CD8-positive, alpha-beta memory T cell (primary cell): ENCODE results near the gene ADGRG1. TPM values are rescaled to one million over a fixed set of nuclear protein-coding genes. Genes with fewer than 3 reads are reported as not detected.

ENCODE experiments used
- CTCF ChIA-PET: fragments of 350-600 bp; sonication (Branson Sonifier 250); formaldehyde crosslinking; loops from one replicate; lab custom pipeline; 2021; ENCODE audit warnings: antibody characterized with exemption; lab: Charles Lee
- POLR2A ChIA-PET: fragments of 350-600 bp; sonication (Branson Sonifier 250); formaldehyde crosslinking; loops from one replicate; lab custom pipeline; 2021; ENCODE audit warnings: antibody characterized with exemption; lab: Charles Lee
- DNase-seq, 5 donors: peaks; one replicate each; pipeline versions ENCODE4 v3.0.0 to v3.0.0-alpha.2; 2020 to 2022; ENCODE audit warnings: mixed read lengths in 1 of 5
- H3K27ac ChIP-seq: one replicate; pipeline ENCODE4 v1.7.0; 2013; ENCODE audit warnings: low read depth, mild to moderate bottlenecking, low read length, moderate library complexity
- H3K27me3 ChIP-seq: 2 replicates; pipeline ENCODE4 v1.7.0; 2013; ENCODE audit warnings: low read length, mild to moderate bottlenecking; ENCODE audit not compliant: insufficient read depth, poor library complexity, severe bottlenecking
- H3K36me3 ChIP-seq: 2 replicates; pipeline ENCODE4 v1.7.0; 2013; ENCODE audit warnings: mild to moderate bottlenecking, low read length, moderate library complexity; ENCODE audit not compliant: insufficient read depth
- H3K4me1 ChIP-seq: 2 replicates; pipeline ENCODE4 v1.7.0; 2013; ENCODE audit warnings: mild to moderate bottlenecking, low read length, moderate library complexity; ENCODE audit not compliant: insufficient read depth
- H3K4me3 ChIP-seq: 2 replicates; pipeline ENCODE4 v1.7.0; 2013; ENCODE audit warnings: mild to moderate bottlenecking, low read length
- H3K9me3 ChIP-seq: 2 replicates; pipeline ENCODE4 v1.7.0; 2013; ENCODE audit warnings: mild to moderate bottlenecking, low read length
- H3K27ac Mint-ChIP-seq, 8 donors: one replicate each; pipeline ENCODE4 v1.8.0; 2020 to 2021; ENCODE audit warnings: mixed read lengths in 8 of 8, mild to moderate bottlenecking in 6 of 8, inconsistent platforms in 3 of 8, moderate library complexity in 3 of 8
- H3K27me3 Mint-ChIP-seq, 2 donors: one replicate each; pipeline ENCODE4 v1.8.0; 2020 to 2021; ENCODE audit warnings: mixed read lengths in 2 of 2, mild to moderate bottlenecking in 1 of 2, moderate library complexity in 1 of 2
- H3K36me3 Mint-ChIP-seq, 3 donors: one replicate each; pipeline ENCODE4 v1.8.0; 2020 to 2021; ENCODE audit warnings: mixed read lengths in 3 of 3, inconsistent platforms in 1 of 3, mild to moderate bottlenecking in 1 of 3
- H3K4me1 Mint-ChIP-seq, 3 donors: one replicate each; pipeline ENCODE4 v1.8.0; 2020 to 2021; ENCODE audit warnings: mixed read lengths in 3 of 3, inconsistent platforms in 1 of 3, mild to moderate bottlenecking in 1 of 3
- H3K4me3 Mint-ChIP-seq, 7 donors: one replicate each; pipeline ENCODE4 v1.8.0; 2020 to 2021; ENCODE audit warnings: mixed read lengths in 7 of 7, mild to moderate bottlenecking in 6 of 7, moderate library complexity in 4 of 7, inconsistent platforms in 2 of 7
- H3K9me3 Mint-ChIP-seq, 5 donors: one replicate each; pipeline ENCODE4 v1.8.0; 2020 to 2022; ENCODE audit warnings: mixed read lengths in 5 of 5, mild to moderate bottlenecking in 3 of 5, moderate library complexity in 2 of 5, inconsistent platforms in 1 of 5
- polyA plus RNA-seq: library from polyadenylated mRNA; unstranded; fragments of 300-500 nt; fragmentation: Illumina TruSeq; gene quantifications from one replicate; pipeline ENCODE4 v1.2.3, GENCODE V29; 2021
- total RNA-seq, 2 experiments: library from RNA; stranded (reverse); gene quantifications; one replicate each; pipeline ENCODE4 v1.2.3, GENCODE V29; 2021

ADGRG1 gene
- total and polyA plus RNA-seq, 3 experiments from 2014 or later, result 25.8 to 51.9 (median 29.8) TPM

GRCh38 chr16:57694725-57695679 lies 66.6 kb downstream of the ADGRG1 start, which contains the start of gene DRC7:
Gene DRC7 (plus strand): TSS chr16:57694806. CDS start chr16:57697950, 3,144 bp downstream.
- ChIA-PET CTCF (no interaction called here), POLR2A (no interaction called here)
- no peaks in the 10 kb centered on the region for H3K9me3 Mint-ChIP-seq
- no peak within 1 kb of the TSS for H3K4me3 ChIP-seq
- H3K4me3 Mint-ChIP-seq, result no peak within 1 kb of the TSS
- H3K27ac Mint-ChIP-seq, result peak within 1 kb of the TSS in 4 of 8 donors; percentile 26 to 74 (median 64)
- H3K27me3 Mint-ChIP-seq, result peaks cover 2 to 10% of the 10 kb centered on the region in 2 donors
- H3K36me3 ChIP-seq, result no peaks in the 10 kb centered on the region
- peaks cover 0 to 1% (median 0%) of the 10 kb centered on the region in 3 donors for H3K36me3 Mint-ChIP-seq
- H3K27ac ChIP-seq, result peak within 1 kb of the TSS; percentile 65
- no peaks in the 10 kb centered on the region for H3K27me3 ChIP-seq
- H3K9me3 ChIP-seq, result no peaks in the 10 kb centered on the region
- H3K4me1 ChIP-seq, result peaks cover 4% of the 10 kb centered on the region
- DNase-seq, result no peak
- peaks cover 5 to 8% (median 6%) of the 10 kb centered on the region in 3 donors for H3K4me1 Mint-ChIP-seq

DNA sequence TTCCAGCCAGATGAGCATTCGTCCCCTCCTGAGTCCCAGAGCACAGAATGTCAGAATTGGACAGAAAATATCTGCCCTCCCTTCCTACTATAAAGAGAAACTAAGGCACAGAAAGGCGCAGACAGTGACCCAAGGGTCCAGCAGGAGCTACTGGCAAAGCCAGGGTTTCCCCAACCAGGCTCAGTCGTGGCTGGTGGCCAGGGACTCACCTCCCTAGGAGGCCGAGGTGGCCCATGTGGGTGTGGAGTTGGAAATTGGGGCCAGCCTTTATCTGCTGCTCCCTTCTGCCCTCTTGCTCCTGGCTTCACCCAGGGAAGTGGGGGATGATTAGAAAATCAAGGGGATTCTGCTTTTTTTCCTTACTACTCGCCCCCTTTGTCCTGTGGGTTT lies 67.2 kb downstream of the ADGRG1 start:
- H3K27me3 ChIP-seq, result no peaks in the 10 kb centered on the region
- H3K27ac ChIP-seq, result peak overlapping the region; percentile 65
- no peak for DNase-seq
- Mint-ChIP-seq H3K27me3 (peaks cover 2 to 10% of the 10 kb centered on the region in 2 donors), H3K4me3 (no peak overlapping the region), H3K27ac (peak overlapping the region in 2 of 8 donors; percentile 73 to 74), H3K9me3 (no peaks in the 10 kb centered on the region), H3K36me3 (peaks cover 0 to 1% (median 0%) of the 10 kb centered on the region in 3 donors), H3K4me1 (peaks cover 2 to 5% (median 3%) of the 10 kb centered on the region in 3 donors)
- POLR2A ChIA-PET, result no interaction called here
- no peaks in the 10 kb centered on the region for H3K36me3 ChIP-seq
- CTCF ChIA-PET, result no interaction called here
- H3K4me3 ChIP-seq, result no peak overlapping the region
- no peaks in the 10 kb centered on the region for H3K4me1 ChIP-seq
- no peaks in the 10 kb centered on the region for H3K9me3 ChIP-seq

DNA sequence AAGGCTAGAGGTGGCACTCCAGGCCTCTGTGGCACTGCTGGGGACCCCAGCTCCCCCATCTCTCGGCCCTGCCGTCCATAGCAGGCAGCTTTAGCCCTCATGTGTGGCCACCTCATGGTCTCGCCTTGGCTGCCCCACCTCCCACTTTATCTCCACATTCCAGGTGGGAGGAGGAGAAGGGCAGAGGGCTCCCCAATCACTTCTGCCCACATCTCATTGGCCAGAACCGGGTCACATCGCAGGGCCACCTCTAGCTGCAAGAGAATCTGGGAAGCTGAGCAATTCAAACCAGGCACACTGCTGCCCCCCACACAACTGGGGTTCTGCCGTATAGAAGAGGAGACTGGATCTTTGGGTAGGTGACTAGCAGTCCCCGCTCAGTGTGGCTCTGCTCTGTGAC lies 67.8 kb downstream of the ADGRG1 start:
- ChIA-PET POLR2A (no interaction called here), CTCF (no interaction called here)
- Mint-ChIP-seq H3K36me3 (peaks cover 0 to 1% (median 0%) of the 10 kb centered on the region in 3 donors), H3K27ac (peak overlapping the region in 1 of 8 donors; percentile 54), H3K4me3 (no peak overlapping the region), H3K4me1 (peaks cover 2 to 5% (median 3%) of the 10 kb centered on the region in 3 donors), H3K9me3 (no peaks in the 10 kb centered on the region), H3K27me3 (peaks cover 2 to 10% of the 10 kb centered on the region in 2 donors)
- DNase-seq, result no peak
- Histone ChIP-seq H3K4me3 (no peak overlapping the region), H3K27ac (no peak overlapping the region), H3K27me3 (no peaks in the 10 kb centered on the region), H3K9me3 (no peaks in the 10 kb centered on the region), H3K4me1 (no peaks in the 10 kb centered on the region), H3K36me3 (no peaks in the 10 kb centered on the region)

DNA sequence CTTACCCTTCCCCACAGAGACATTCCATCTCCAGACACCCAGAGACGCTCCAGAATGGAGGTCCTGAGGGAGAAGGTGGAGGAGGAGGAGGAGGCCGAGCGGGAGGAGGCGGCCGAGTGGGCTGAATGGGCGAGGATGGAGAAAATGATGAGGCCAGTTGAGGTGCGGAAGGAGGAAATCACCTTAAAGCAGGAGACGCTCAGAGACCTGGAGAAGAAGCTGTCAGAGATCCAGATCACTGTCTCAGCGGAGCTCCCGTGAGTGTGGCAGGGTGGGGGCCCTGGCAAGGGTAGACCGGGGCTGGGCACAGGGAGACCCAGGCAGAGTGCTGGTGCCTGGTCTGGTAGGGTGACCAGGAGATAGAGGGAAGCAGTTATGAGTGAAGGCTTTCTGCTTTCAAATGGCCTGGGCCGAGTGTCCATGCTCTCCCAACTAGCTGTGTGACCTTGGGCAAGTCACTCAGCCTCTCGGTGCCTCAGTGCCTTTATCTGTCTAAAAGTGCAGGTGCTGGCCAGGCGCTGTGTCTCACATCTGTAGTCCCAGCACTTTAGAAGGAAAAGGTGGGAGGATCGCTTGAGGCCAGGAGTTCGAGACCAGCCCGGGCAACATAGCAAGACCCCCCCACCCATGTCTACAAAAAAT lies 69.6 kb downstream of the ADGRG1 start:
- Mint-ChIP-seq H3K9me3 (no peaks in the 10 kb centered on the region), H3K4me3 (peak overlapping the region in 1 of 7 donors; percentile 65), H3K27me3 (peaks cover 2 to 7% of the 10 kb centered on the region in 2 donors), H3K27ac (no peak overlapping the region), H3K36me3 (no peaks in the 10 kb centered on the region), H3K4me1 (peaks cover 2 to 5% (median 3%) of the 10 kb centered on the region in 3 donors)
- no peaks in the 10 kb centered on the region for H3K27me3 ChIP-seq
- H3K4me1 ChIP-seq, result no peaks in the 10 kb centered on the region
- no peaks in the 10 kb centered on the region for H3K36me3 ChIP-seq
- DNase-seq, result no peak
- CTCF ChIA-PET, result no interaction called here
- no peak overlapping the region for H3K27ac ChIP-seq
- no peaks in the 10 kb centered on the region for H3K9me3 ChIP-seq
- H3K4me3 ChIP-seq, result no peak overlapping the region
- POLR2A ChIA-PET, result no interaction called here

GRCh38 chr16:57698812-57699405 lies 70.5 kb downstream of the ADGRG1 start:
- POLR2A ChIA-PET, result no interaction called here
- H3K4me3 Mint-ChIP-seq, result no peak overlapping the region
- no peaks in the 10 kb centered on the region for H3K9me3 ChIP-seq
- CTCF ChIA-PET, result interaction anchor here (0.7 kb wide), 1 partner anchor 156 kb away, joined by 3 read pairs; no protein-coding TSS in a partner anchor
- no peaks in the 10 kb centered on the region for H3K27me3 ChIP-seq
- DNase-seq, result no peak
- peaks cover 2 to 5% (median 3%) of the 10 kb centered on the region in 3 donors for H3K4me1 Mint-ChIP-seq
- no peaks in the 10 kb centered on the region for H3K36me3 Mint-ChIP-seq
- no peaks in the 10 kb centered on the region for H3K9me3 Mint-ChIP-seq
- H3K27me3 Mint-ChIP-seq, result peaks cover 0 to 6% of the 10 kb centered on the region in 2 donors
- no peak overlapping the region for H3K27ac ChIP-seq
- H3K36me3 ChIP-seq, result no peaks in the 10 kb centered on the region
- H3K4me1 ChIP-seq, result no peaks in the 10 kb centered on the region
- H3K27ac Mint-ChIP-seq, result no peak overlapping the region
- no peak overlapping the region for H3K4me3 ChIP-seq

DNA sequence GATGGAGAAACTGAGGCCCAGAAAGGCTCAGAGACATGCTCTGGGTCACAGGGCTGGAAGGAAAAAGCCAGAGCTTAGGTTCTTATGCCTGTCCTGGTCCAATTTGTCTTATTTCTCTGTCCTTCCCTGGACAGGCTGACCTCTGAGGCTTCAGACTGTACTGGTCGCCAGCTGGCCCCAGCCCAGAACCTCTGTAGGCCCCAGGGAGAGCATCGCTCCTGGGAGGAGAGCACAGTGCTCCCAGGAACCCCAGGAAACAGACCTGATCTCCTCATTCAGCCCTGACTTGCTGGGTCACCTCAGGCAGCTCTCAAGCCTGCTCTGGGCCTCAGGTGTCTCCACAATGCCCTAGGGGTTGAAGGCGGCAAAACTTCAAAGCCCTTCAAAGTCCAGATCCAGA lies 71.1 kb downstream of the ADGRG1 start:
- CTCF ChIA-PET, result interaction anchor here (0.7 kb wide), 1 partner anchor 156 kb away, joined by 3 read pairs; no protein-coding TSS in a partner anchor
- H3K36me3 ChIP-seq, result no peaks in the 10 kb centered on the region

GRCh38 chr16:57699899-57700298 lies 71.5 kb downstream of the ADGRG1 start:
- H3K27ac Mint-ChIP-seq, result no peak overlapping the region
- Histone ChIP-seq H3K27me3 (no peaks in the 10 kb centered on the region), H3K27ac (no peak overlapping the region), H3K9me3 (no peaks in the 10 kb centered on the region), H3K36me3 (no peaks in the 10 kb centered on the region), H3K4me3 (no peak overlapping the region), H3K4me1 (no peaks in the 10 kb centered on the region)
- ChIA-PET POLR2A (no interaction called here), CTCF (no interaction called here)
- no peak for DNase-seq
- H3K9me3 Mint-ChIP-seq, result no peaks in the 10 kb centered on the region
- peaks cover 0 to 1% (median 0%) of the 10 kb centered on the region in 3 donors for H3K4me1 Mint-ChIP-seq
- H3K27me3 Mint-ChIP-seq, result peaks cover 0 to 6% of the 10 kb centered on the region in 2 donors
- H3K36me3 Mint-ChIP-seq, result no peaks in the 10 kb centered on the region
- no peak overlapping the region for H3K4me3 Mint-ChIP-seq

More for the DNA sequence above, 71.1 kb downstream of the ADGRG1 start:
- H3K27ac ChIP-seq, result no peak overlapping the region
- no peak overlapping the region for H3K27ac Mint-ChIP-seq
- peaks cover 0 to 6% of the 10 kb centered on the region in 2 donors for H3K27me3 Mint-ChIP-seq
- H3K4me1 ChIP-seq, result no peaks in the 10 kb centered on the region
- no peaks in the 10 kb centered on the region for H3K36me3 Mint-ChIP-seq
- H3K9me3 Mint-ChIP-seq, result no peaks in the 10 kb centered on the region
- peaks cover 2 to 5% (median 3%) of the 10 kb centered on the region in 3 donors for H3K4me1 Mint-ChIP-seq
- no peak overlapping the region for H3K4me3 Mint-ChIP-seq
- POLR2A ChIA-PET, result no interaction called here
- DNase-seq, result no peak
- H3K27me3 ChIP-seq, result no peaks in the 10 kb centered on the region
- no peaks in the 10 kb centered on the region for H3K9me3 ChIP-seq
- H3K4me3 ChIP-seq, result no peak overlapping the region
